ENCODE measurements around the gene PPP3CB.

- no peak for TF ChIP-seq CTCF (IDR thresholded peaks at IDR 0.05)
- TF ChIP-seq POLR2A (IDR thresholded peaks at IDR 0.05): no peak
Observed at GRCh38 chr10:73444457-73444856, 51.4 kb downstream of the PPP3CB start.

Data from adrenal gland (tissue), 5 donors.